Activated CD4-positive, alpha-beta T cell treated with anti-CD3 and anti-CD28 coated beads, Interleukin-2, amount 50 U/mL, for 16 hours (primary cell): ENCODE measurements around the gene SIGLEC7.

ENCODE experiments used
- DNase-seq: peaks from one replicate; pipeline ENCODE4 v3.0.0-alpha.2; 2020

SIGLEC7 gene

DNA sequence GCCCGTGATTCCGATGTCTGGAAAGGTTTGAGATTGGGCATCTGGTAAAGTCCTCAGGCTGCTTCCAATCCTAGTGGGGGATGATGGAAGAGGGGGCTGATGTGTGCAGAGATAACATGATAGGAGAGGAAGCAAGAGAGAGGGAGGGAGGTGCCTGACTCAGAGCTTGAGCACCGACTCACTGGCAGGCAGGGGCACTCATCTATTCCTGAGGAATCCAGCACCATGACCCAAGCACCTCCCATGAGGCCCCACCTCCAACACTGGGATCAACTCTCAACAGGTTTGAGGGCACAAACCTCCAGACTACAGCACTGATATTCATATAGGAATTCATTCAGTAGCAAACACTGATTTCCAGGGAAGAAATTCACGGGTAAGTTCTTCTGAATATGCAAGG lies 23.0 kb upstream of the SIGLEC7 start:
- DNase-seq: no peak

DNA sequence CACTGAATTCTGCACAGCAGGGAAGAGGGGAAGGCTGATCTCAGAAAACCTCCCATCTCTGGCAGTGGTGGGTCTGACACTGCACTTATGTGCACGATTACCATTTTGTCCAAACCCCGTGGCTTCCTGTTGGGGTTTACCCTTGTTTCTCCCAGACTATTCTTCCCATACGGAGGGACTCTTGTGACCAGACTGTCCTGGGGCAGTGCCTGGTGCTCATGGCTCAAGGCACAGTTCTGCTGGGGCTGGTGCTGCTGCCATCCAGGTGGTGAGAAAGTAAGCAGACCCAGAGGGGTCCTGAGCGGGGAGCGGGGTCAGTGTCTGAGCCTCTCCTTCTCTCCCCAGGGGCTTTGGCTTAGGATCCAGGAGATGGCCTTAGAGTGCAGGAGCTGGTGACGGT lies 22.5 kb upstream of the SIGLEC7 start:
- no peak for DNase-seq

DNA sequence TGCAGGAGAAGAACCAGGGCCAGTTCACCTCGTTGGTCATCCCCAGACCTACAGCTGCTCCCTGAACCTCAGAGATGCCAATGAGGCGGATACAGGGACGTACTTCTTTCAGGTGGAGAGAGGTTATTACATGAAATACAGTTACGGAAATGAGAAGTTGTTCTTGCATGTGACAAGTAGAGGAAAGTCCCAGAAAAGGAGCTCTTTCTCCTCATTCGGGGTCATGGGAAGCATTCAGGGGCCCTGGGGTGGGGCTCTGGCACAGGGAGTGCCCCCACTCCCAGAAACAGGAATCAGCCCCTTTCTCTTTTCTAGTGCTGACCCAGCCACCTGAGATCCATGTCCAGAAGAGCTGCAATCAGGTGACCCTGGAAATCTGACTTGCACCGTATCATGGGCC lies 21.9 kb upstream of the SIGLEC7 start:
- DNase-seq: no peak

DNA sequence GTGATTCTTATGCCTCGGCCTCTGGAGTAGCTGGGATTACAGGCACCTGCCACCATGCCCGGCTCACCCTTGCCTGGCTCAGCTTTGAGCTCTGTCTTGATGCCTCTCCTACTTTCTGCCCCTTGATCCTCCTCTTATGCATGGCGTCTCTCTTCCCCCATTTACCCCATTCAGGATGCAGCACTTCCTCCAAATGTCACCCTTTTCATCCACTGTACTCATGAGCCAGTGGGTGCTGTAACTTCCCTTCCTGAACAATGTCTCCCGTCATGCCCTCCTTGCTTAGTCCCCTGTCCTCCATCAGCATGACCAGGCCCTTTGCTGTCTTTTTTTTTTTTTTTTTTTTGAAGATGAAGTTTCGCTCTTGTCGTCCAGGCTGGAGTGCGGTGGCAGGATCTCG lies 20.8 kb upstream of the SIGLEC7 start:
- DNase-seq: no peak

DNA sequence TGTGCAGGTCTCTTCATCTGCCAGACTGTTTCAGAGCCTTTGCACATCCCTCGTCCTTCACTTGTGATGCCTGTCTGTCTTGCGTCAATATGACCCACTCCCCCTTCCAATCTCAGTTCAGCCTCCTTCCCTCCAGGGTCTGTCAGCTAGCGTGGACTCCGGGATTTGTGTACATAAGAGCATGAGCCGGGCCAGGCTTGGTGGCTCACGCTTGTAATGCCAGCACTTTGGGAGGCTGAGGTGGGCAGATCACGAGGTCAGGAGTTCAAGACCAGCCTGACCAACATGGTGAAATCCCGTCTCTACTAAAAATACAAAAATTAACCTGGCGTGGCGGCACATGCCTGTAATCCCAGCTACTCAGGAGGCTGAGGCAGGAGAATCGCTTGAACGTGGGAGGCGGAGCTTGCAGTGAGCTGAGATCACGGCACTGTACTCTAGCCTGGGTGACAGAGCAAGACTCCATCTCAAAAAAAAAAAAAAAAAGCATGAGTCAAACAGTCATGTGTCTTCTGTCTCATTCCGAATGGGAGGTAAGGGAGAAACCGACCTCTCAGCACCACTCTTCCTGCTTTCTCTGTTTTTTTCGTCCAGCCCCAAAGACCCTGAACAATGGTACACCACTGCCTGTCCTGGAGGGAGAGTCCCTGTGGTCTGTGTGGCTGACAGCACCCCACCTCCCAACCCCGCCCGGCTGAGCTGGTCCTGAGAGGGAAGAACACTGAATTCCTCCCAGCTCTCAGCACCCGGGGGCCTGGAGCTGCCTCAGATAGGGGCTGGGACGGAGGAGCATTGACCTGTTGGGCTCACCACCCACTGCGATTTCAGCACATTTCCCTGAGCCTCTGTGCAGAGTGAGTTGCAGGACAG lies 19.8 kb upstream of the SIGLEC7 start:
- DNase-seq: no peak

DNA sequence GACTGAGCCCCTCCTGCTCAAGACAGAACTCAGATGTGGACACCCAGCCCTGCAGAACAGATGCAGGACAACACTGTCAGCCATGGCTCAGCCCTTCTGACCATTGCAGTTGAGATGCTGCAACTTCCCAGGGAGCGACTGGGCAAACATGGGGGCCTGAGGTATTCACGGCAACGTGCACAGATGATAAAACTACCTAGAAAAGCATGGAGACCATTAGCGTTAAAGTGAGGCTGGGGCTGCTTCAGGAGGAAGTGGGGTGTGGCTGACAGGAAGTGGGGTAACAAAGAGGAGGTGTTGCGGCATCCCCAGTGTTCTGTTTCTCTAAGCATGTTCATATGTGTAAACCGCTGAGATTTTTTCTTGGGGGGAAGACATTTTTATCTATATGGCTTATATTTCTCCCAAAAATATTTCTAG lies 18.7 kb upstream of the SIGLEC7 start:
- DNase-seq: peak; percentile 73

DNA sequence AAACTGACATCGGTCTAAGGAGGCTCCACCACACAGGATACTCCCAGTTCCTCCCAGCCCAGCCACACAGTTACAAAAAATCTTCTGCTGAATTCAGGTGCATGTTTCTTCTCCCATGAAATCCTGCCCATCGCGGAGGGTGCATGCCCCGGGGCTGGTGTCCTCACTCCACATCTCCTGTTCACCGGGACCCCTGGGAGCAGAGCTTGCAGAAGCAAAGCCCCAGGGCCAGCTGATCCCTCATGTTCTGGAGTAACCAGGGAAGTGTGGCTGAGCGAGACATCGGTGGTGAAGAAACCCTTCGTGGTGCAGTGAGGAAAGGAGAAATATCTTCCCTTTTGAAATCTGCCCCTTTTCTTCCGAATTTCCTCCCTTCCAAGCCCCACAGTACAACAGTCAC lies 18.3 kb upstream of the SIGLEC7 start:
- no peak for DNase-seq

DNA sequence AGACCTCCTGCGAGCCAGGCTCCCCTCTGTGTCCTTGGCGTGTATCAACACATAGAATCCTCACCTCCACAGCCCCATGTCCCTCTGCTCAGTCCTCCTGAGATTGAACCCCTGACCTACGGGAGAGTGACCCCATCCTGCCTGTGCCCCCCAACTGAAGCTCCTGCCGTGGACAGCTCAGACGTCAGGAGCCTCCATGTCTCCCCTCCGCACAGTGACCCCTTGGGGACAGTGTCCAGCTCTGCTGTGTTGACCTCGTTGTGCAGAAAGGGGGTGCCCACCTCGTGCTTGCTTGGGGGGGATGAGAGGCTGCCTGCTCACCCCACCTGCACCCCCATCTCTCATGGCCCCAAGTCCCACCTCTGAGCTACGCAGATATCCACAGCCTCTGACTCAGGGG lies 17.9 kb upstream of the SIGLEC7 start:
- DNase-seq: no peak

DNA sequence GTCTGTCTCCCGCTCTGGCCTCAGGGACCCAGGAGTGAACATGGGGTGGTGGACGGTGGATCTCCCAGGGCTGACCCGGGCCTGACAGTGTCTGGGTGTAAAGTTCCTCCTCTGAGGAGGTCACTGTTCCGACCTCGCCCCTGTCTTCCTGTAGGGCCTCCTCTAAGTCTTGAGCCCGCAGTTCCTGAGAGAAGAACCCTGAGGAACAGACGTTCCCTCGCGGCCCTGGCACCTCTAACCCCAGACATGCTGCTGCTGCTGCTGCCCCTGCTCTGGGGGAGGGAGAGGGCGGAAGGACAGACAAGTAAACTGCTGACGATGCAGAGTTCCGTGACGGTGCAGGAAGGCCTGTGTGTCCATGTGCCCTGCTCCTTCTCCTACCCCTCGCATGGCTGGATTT lies 17.4 kb upstream of the SIGLEC7 start, which contains the start of gene SIGLEC9:
TSS of gene SIGLEC9 (plus strand) at position 178 of the 400 bp plus-strand sequence. CDS start at position 247, 69 bp downstream.
- DNase-seq: no peak

DNA sequence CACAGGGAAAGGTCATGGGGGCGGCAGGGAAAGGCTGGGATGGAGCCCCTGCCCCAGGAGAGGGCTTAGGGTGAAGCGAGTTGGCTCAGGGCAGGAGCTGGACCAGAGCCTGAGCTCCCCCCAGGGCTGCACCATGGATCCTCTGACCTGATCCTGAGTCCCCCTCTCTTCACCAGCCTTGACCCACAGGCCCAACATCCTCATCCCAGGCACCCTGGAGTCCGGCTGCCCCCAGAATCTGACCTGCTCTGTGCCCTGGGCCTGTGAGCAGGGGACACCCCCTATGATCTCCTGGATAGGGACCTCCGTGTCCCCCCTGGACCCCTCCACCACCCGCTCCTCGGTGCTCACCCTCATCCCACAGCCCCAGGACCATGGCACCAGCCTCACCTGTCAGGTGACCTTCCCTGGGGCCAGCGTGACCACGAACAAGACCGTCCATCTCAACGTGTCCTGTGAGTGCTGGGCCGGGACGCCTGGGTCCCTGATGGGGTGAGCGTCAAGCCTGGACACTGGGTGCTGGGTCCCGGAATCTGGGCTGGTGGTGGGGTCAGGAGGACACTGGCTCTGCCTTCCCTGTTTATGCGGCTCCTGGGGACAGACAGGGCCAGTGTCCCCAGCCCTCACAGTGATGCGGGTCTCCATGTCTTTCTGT lies 16.6 kb upstream of the SIGLEC7 start:
- DNase-seq: no peak

DNA sequence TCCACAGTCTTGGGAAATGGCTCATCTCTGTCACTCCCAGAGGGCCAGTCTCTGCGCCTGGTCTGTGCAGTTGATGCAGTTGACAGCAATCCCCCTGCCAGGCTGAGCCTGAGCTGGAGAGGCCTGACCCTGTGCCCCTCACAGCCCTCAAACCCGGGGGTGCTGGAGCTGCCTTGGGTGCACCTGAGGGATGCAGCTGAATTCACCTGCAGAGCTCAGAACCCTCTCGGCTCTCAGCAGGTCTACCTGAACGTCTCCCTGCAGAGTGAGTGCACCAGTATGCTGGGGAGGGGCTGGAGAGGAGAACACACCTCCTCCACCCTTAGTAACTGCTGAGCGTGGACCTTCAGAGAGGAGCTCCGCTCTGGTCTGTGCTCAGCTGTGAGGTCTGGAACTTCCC lies 15.1 kb upstream of the SIGLEC7 start:
- DNase-seq: no peak

DNA sequence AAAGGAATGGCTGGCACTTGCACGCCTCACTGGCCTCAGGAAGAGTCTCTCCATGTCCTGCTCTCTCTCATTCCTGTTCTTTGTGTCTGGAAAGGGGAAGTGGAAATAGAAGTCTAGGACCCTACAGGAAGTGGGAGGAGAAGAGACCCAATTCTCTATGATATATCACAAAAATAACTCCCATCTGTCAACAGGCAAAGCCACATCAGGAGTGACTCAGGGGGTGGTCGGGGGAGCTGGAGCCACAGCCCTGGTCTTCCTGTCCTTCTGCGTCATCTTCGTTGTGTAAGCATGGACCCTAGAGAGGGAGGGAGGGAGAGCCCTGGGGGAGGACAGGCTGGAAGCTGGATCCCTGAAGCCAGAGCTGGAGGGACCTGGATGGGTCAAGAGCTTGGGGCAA lies 14.3 kb upstream of the SIGLEC7 start:
- no peak for DNase-seq

DNA sequence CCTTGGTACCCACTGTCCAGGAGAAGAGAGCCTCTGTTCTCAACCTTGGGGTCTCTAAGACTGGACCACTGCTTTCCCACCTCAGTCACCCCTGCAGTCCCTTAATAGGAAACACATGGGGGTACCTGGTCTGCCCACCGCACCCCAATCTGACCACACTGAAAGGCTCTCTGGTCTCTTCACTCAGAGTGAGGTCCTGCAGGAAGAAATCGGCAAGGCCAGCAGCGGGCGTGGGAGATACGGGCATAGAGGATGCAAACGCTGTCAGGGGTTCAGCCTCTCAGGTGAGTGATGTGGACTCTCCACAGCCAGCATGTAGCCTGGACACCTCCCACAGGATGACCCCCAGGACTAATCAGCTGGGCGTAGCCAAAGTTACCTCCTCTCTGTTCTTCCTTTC lies 13.9 kb upstream of the SIGLEC7 start:
- DNase-seq: no peak

DNA sequence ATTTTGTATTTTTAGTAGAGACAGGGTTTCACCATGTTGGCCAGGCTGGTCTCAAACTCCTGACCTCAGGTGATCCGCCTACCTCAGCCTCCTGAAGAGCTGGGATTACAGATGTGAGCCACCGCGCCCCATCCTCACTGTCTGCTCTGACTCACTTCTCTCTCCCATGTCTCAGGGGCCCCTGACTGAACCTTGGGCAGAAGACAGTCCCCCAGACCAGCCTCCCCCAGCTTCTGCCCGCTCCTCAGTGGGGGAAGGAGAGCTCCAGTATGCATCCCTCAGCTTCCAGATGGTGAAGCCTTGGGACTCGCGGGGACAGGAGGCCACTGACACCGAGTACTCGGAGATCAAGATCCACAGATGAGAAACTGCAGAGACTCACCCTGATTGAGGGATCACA lies 12.4 kb upstream of the SIGLEC7 start:
- no peak for DNase-seq

DNA sequence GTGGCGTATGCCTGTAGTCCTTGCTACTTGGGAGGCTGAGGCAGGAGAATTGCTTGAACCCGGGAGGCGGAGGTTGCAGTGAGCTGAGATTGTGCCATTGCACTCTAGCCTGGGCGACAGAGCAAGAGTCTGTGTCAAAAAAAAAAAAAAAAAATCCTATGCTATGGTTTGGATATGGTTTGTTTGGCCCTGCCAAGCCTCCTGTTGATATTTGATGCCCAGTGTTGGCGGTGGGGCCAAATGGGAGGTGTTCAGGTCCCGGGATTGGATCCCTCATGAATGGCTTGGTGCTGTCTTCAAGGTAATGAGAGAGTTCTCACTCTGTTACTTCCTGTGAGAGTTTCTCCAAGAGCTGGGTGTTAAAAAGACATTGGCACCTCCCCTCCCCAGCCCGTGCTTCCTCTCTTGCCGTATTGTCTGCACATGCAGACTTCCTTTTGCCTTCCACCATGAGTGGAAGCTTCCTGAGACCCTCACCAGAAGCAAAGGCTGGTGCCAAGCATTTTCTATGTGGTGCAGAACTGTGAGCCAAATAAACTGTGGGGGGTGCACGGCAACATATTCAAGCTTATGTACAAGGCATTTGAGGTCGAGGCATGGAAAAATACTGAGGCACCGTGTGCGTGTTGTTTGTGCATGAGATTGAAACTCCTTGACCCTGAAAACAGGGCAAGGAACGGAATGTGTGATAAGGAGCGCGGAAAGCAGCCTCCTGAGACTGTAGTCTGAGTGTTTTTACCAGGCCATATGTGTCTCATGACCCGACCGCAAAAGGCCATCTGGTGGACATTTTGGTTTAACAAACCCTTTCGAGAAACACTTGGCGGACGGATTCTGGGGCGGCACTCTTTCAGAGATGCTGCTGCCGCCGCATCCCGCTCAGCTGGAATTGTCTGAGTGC lies 10.1 kb upstream of the SIGLEC7 start:
- DNase-seq: peak; percentile 36

DNA sequence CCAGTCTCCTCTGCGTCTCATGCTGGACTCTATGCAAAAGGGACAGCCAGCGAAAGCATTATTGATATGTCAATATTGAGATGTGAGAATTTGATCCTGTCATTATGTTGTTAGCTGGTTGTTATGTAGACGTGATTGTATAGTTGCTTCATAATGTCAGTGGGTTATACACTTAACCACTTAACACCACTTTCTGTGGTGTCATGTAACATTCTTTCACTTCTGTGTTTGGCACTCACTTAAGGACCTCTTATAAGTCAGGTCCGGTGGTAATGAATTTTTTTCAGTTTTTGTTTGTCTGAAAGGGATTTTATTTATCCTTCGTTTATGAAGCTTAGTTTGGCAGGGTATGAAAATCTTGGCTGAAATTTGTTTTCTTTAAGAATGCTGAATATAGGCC lies 7.1 kb upstream of the SIGLEC7 start:
- DNase-seq: no peak

DNA sequence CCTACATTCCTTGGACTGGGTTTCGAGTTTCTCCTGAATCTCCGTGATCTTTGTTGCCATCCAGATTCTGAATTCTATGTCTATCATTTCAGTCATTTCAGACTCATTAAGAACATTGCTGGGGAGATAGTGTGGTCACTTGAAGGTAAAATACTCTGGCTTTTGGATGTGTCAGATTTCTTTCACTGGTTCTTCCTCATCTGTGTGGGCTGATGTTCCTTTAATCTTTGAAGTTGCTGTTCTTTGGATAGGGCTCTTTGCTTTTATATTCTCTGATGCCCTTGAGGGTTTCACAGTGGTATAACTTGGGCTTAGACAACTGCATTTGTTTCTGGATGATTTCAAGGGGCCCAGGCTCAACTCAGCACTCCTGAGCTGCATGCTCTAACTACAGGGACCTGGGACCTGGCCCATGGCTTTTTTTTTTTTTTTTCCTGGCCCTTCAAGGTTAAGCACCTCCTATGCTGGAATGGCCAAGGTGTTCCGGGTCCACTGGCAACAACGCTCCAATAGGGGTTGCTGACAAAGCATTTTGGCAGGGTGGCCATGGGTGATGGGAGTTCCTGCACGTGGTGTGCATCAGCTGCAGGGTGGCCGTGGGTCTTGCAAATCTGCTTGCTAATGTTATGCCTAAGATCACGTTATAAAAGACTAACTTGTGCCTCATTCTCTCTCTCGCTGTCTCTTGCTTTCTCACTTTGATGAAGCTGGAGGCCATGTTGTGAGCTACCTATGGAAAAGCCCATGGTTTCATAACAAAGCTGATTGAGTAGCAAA lies 5.9 kb upstream of the SIGLEC7 start:
- no peak for DNase-seq

DNA sequence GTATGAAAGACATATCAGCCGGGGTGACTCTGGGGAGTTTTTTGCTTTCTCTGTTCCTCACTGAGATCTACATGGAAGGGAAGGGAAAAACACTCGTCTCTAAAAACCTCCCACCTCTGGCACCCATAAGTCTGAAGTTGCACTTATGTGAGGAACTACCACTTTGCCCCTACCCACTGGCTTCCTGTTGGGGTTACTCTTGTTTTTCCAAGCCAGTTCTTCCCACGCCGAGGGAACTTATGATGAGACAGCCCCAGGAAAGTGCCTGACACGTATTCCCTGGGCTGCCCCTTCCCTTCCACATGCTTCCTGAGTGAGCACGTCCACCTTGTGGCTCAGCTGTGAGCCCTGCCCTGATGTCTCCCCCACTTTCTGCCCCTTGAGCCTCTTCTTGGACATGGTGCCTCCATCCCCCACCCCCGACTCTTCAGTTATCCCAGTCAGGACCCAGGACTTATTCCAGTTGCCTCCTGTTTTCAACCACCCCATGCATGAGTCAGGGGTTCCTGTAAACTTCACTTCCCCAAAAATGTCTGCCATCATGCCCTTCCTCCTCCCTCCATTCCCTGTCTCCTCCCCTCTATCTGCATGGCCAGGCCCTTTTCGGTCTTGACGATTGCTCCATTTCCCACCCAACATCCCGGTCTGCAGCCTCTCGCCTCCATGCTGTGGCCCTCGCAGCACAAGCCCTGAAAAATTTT lies 5.1 kb upstream of the SIGLEC7 start:
- DNase-seq: no peak

DNA sequence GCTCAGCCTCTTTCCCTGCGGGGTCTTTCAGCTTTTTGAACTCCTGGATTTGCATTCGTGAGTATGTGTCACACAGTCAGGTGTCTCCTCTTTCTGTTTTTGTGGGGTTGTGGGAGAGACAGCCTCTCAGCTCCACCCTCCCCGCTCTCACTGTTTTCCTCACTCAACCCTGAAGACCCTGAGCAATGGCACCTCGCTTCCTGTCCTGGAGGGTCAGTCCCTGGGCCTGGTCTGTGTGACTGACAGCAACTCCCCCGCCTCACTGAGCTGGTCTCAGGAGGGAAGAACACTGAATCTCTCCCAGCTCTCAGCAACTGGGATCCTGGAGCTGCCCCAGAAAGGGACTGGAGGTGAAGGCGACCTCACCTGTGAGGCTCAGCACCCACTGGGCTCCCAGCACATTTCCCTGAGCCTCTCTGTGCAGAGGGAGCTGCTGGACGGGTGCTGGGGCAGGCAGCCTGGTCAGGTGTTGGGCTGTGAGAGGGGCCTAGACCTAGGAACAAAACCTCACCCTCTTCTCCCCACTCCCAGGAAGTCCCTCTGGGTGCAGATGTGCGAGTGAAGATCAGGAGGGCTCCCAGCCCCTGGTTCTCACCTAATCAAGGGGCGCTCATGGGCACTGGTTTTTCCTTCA lies 4.2 kb upstream of the SIGLEC7 start:
- no peak for DNase-seq

DNA sequence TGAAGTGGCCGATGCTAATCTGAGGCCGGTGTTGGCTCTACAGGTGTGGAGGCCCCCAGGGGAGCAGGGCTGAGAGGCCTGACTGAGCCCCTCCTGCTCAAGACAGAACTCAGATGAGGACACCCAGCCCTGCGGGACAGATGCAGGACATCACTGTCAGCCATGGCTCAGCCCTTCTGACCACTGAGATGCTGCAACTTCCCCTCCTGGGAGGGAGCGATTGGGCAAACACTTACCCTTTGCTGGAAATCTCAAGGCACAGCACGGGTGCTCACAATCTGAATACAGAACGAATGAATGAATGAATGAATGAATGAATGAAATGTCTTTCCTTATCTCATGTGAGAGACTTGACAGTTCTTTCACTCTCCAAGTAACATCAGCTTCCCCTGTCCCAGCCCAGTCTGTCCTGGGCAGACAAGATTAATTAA lies 3.5 kb upstream of the SIGLEC7 start:
- no peak for DNase-seq

DNA sequence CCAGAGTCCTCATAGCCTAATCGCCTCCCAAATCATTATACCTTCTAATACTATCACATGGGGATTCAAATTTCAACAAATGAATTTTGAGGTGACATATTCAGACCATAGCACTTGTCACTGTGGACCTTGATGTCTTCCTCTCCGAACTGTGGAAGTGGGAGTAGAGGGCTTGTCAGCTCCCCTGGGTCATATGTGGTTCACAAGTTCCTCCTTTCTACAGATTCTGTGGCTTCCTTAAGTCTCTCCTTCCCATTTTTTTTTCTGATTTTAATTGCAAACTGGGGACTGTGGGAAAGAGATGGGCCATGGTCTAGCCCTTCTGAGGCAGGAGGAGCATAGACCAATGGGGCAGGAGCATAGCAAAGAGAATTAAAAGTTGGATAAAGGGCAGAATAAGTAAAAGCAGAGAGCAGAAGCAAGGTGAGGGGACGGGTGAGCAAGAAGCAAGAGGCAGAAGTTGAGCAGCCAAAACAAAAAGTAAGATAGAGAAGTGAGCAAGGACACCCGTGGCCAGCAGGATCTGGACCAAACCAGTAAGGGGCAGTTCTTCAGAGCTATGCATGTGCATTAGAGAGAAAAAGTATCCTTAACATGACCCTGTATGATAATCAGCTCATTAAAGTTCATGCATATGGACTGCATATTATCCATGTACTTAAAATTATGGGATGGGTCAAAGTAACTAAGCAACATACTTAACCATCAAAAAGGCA lies 2.6 kb upstream of the SIGLEC7 start:
- DNase-seq: no peak
